T-helper 9 cell (primary cell): ENCODE measurements around the gene SRGAP1.

Experiments
- DNase-seq: peaks from one replicate; pipeline ENCODE4 v3.0.0-alpha.2; 2020

Gene SRGAP1

DNA sequence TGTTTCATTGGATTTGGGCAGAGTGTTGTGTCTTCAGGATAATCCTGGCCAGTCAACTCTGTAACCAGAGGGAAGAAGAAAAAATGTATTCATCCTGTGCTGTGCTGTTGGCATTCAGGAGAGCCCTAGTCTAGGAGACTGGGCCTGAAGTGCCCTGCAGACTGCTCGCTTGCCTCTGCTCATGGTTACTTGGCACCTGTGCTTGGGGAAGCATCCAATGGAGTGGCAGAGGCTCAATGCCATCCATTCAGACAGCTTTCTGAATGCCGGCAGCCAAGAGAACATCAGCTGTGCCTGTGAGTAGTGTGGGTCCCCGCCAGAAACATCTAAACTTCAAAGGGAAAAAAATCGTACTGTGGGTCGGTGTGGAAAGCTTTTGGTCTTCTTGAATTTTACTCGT is 124.2 kb downstream of the SRGAP1 start:
- no peak for DNase-seq

DNA sequence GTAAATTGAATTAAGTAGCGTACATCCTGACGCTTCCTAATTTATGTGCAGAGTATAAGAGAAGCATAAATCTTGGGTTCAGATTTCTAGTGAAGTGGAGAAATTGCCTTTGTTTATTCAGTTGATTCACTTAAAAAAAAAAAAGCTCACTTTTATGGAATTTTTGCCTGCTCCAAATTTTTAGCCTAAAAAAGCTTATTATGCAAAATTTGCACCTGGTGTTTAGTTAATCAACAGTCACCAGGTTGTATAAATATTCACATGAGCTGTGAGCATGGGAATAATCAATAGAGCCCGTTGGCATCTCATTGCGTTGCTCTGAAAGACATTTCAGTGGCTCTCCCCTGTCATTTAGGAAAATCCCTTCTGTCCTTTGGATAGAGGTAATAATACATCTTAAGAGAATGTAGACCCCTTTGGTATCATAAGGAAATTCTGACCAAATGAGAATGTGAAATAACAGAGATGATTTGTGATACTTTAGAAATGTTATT is 132.4 kb downstream of the SRGAP1 start:
- no peak for DNase-seq

DNA sequence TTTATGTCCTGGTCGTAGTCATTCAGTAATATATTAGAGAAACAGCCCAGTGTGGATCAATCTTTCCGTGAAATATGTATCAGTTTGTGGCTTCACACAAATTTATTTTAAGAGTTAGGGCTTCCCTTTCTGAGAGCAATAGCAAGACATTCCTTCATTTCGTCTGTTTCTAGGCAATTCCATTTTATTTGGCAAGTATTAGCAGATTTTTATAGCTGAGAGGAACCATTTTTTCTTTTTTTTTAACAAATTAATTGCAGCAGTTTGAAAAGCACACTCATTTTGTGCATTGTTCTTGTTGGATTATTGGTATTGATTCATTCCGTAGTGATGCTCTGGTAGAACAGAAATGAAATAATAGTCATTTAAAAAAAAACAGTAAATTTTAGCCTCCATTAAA is 132.9 kb downstream of the SRGAP1 start:
- DNase-seq = no peak

DNA sequence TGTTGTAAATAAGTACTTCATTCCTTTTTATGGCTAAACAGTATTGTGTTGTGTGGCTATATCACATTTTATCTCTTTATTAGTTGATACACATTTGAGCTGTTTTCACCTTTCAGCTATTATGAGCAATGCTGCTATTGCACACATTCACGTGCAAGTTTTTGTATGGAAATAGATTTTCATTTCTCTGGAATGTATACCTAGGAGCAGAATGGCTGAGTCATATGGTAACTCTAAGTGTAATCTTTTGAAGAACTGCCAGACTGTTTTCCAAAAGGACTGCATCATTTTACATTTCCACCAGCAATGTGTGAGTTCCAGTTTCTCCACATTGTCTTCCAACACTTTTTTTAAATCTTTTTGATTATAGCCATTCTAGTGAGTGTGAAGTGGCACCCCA is 134.0 kb downstream of the SRGAP1 start:
- no peak for DNase-seq

DNA sequence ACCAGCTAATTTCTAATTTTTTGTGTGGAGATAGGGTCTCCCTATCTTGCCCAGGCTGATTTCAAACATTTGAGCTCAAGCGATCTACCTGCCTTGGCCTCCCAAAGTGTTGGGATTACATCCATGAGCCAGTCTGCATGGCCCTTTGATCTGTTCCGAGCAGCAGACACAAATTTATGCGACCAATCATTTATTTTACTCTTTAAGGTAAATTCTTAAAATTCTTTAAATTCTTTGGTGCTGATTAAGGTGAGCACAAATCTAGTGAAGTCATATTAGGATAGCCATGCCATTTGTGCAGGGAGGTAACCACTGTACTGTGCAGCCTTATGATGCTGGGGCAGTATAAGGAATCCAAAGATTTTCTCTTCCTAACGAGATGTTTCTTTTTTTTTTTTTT is 135.7 kb downstream of the SRGAP1 start:
- no peak for DNase-seq

DNA sequence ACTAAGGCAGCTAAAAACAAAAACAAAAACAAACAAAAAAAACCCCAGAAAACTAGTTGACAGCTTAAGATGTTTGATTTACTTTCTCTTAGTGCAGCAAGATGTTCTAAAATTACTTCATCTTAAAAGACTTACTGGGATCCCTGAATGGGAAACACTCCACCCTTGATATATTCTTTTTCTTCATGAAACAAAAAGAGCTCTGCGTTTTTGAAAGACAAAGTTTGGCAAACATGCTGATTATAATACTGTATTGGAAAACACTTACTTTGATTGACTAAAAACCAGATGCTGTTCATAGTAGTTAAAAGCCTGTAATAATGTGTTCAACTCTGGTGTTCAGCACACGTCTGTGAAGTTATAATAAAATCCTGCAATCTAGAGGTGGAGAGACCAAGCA is 136.8 kb downstream of the SRGAP1 start:
- DNase-seq = no peak

DNA sequence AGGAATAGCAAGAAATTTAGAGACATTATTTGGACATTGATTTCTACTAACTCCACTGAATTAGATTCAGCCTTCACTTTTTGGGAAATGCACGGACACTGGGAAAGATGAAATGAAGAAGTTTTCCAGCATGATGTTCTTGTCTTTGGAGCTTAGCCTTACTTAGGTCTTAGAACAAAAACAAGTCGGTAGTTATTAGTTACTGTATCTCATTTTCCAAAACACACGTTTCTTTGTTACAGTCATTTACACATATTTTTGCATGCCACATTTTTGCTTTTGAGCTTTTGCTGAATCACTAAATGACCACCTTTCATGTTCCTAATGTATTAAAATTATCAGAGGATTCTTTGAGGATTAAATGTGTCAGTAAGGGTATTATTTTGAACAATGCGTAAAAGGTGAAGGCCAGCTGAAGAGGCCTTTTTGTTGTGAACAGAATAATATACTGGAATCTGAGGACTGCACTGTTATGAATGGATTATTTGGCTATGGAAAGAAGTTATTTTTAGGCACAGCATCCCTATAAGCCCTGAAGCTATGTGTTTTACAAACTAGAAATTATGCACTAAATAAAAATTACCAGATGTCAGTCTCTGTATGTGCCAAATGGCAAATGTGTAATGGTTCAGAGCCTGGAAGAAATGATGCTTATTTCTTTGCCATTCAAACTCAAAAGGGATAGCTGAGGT is 138.2 kb downstream of the SRGAP1 start:
- no peak for DNase-seq

DNA sequence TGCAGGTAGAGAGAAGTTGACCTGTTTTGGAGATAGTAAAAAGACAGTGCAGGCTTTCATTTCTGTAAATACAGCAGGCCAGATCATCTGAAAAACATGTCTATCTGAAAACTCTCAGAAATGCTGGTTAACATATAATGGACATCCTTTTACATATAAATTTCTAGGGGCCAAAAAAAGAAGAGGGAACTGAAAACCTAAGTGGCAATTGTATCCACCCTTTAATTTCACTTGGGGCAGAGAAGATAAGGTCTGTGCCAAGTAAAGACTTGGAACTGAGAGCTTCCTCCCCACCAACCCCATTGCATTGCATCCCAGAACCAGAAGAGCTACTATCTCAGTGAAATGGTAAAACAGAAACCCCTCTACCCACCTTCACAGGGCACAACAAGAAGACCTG is 141.0 kb downstream of the SRGAP1 start:
- DNase-seq = no peak

DNA sequence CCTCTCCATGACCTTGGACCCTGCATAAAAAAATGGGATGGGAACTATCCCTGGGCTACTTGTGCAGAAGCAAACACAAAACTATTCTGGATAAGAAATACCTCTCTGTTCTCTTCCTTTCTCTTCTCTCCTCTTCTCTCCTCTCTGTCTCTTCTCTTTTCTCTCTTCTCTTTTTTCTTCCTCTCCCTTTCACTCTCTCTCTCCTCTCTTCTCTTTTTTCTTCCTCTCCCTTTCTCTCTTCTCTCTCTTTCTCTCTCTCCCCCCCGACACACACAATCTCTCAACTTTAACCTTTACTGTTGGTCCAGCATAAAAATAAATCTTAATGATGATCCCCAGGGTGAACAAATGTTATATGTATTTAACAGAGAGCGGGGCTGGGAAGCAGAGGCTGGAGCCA is 141.4 kb downstream of the SRGAP1 start:
- DNase-seq = no peak

DNA sequence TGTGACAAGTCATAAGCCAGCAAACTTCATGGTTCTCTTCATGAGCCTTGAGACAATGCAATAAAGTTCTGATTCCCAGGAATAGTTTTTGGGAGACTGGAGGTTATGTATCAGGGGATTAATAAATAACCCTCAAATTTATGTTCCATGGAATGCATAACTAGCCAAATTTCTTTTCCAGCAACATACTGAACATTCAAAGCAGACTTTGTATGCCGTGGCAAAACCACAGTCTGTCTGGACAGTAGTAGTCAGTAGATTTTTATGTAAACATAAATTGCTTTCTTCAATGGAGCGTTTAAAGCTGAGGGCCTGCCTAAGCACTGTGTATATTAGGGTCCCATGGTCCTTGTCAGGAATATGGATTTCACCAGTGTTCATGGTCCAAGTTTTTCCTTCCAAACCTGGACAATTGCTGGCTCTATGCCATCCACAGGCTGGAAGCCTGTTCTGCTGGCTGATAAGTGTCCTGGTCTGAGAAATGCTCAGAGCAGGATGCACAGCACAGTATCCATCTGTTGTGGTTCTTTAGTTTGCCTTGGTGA is 144.9 kb downstream of the SRGAP1 start:
- no peak for DNase-seq

DNA sequence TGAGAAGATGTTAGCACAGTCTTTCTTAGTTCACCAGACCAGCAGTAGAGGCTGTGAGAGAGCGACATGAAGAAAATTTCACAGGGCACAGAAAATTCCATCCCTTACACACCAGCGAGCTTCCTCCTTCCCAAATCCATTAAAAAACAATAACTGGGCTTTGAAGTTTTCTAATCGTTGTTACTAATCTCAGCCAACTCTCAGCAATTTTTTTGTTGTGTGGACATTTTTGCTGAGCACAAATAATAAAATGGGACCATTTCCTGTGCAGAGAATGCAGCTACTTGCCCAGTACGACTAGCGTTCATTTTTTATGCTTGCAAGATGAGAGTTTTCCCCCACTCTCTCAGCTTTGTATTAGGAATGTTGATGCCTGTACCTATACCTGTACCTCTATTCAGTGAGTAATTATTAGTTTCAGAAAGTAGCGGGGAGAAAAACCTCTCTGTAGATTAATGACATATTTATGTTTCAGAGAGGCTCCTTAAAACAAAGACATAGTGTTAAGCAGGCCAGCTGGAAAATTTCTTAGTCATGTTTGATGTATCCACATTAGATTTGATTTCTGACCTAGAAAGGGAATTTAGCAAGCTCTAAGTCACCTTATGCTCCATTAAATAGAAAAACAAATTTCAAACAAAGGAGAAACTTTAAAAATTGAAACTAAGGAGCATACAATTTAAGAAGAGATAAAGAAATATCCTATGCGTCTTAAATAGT is 146.5 kb downstream of the SRGAP1 start:
- DNase-seq = no peak

DNA sequence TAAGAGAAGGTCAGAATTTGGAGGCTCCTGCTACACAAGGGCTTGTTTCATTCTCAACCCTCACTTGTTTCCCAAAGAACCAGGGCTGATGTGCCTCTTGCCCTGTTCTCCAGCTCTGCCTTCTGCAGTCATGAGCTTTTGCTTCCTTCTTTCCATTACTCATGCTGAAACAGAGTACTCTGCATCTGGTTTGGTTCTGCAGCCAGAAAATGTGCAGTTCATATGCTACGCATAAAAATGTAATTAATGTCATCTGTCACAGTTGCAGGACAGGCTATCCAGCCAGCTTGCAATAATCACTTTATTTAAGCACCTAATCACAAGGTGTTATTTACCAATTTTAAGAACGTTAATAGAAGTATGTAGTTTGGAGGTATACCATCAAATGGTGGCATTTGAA is 150.2 kb downstream of the SRGAP1 start:
- no peak for DNase-seq

DNA sequence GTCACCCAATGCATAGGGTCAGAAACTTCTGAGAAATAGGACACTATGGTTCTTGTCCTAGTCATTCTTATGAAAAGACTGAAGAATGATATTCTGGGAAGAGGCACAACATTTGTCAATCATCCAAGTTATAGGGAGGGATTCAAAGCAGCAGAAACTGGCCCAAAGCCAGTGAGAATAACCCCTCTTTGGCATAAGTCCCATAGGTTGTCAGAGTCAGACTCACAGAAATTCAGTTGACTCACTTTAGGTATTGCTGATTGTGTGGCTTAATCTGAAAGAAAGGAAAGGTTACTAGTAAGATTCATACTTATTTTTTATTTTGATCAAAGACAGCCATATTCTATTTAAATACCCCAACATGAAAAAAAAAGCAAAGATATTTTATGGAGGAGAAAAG is 151.0 kb downstream of the SRGAP1 start:
- DNase-seq = no peak

DNA sequence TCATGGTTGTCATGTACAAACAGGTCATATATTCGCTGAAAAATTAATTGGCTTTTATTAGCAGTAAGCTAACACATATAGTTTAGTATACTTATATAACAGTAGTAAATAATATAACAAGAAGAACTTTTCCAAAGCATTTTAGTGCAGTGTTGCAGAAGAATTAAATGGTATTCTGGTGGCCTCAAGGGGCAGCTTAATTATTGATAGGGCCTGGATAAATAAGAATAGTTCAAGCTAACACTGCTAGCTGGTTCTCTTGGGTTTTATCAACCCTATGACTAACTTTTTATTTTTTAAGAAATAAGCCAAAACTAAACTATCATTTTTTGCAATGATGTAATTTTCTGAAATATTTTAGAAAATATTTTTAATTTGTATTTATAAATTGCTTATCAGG is 152.1 kb downstream of the SRGAP1 start:
- no peak for DNase-seq

DNA sequence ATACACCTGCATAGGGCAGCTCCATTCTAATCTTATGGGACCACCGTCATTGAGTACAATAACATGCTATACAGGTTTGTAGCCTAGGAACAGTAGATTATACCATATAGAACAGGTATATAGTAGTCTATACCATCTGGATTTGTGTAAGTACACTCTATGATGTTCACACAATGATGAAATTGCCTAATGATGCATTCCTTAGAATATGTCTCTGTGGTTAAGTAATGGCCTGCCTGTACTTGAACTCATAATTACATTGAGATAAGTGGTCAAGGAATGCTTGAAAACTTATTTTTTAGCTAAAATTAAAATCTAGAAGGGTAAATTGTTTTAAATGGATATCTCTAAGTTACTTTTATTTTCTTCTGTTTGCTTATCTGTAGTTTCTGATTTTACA is 152.7 kb downstream of the SRGAP1 start:
- DNase-seq = no peak

DNA sequence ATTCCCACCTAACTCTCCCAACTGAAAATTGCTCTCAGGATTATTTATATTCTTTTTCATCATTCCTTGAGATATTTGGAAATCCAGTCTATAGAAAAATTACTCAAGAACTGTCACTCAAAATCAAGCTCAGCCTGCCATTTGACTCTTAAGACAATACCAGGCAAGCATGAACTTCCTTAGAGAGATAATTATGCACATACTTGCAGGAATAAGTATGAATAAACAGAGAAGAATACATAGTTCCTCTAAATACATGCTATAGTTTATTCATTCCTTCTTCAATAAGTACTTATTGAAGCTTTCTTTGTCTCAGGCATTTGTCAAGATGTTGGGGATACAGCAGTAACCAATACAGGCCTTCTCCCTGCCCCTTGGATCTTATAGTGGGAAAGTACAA is 154.1 kb downstream of the SRGAP1 start:
- DNase-seq = no peak

DNA sequence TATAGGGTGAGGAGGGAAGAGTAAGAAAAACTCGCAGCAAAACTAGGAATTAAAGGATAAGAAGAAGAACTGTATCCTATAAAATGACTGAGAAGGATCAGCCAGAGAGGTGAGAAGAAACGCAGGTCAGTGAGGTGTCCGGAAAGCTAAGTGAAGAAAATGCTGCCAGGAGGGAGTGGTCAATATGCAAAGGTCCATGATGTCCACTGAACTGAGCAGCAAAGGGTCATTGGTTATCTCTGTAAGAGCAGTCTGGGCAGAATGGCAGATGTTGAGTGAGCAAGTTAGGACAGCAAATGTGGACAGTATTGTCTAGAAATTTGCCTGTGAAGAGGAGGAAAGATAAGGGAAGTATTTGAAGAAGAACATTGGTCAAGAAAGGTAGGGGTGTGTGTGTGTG is 155.4 kb downstream of the SRGAP1 start:
- DNase-seq = no peak

DNA sequence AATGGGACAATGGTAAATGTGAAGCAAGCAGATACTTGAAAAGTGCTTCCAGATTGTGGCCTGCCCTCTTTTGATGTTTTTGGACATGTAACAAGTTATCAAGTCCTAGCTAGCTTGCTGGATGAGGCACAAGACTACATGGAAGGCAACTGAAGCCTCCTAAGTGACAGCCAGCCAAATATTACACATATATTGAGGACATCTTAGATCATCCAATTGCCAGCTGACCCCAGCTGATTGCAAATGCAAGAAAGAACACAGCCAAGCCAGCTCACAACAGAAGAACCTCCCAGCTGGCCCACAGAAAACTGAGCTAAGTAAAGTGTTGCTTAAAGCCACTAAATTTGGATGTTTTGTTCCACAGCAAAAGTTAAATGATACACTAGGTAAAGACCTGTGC is 156.9 kb downstream of the SRGAP1 start:
- no peak for DNase-seq

DNA sequence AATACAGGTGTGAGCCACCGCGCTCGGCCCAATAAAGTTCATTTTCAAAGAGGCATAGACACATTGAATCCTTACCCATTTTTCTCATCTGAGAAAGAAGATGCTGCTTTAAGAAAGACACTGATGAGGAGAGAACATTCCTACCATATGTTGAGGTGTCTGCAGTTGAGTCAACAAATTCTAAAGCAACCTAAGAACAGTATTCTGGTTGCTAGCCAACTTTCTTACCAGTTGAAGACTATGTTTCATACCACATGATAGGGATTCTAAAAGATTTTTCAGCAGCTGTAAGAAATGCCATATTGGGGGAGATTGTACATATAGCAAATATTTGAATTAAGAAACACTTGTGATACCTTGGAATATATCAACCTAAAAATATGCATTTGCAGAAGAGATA is 160.1 kb downstream of the SRGAP1 start:
- no peak for DNase-seq

DNA sequence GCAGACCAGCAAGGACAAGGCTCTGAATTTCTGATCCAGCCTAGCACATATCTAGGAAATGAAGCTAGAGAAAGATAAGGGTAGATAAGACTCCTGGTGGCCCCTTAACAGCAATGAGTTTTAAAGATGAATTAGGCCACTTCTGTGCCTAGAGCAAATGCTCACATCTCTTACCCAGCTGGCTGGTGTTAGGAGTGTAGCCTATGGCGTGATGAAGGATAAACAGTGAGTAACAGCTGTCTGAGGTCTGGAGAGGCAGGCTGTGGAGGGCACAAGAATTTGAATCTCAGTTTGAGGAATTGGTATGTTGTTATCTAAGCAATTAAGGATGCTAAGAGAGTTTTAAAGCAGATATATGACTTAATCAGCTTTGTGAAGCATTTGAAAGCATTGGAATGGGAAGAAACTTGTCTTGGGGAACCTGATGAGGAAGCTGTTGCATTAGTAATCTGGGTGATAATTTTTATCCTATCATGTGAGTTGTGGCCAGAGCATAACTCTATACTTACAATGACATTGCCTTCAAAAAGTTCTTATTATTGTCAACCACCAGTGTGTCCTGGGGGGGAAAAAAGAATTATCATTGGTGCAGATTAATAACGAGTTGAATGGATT is 161.8 kb downstream of the SRGAP1 start:
- no peak for DNase-seq

DNA sequence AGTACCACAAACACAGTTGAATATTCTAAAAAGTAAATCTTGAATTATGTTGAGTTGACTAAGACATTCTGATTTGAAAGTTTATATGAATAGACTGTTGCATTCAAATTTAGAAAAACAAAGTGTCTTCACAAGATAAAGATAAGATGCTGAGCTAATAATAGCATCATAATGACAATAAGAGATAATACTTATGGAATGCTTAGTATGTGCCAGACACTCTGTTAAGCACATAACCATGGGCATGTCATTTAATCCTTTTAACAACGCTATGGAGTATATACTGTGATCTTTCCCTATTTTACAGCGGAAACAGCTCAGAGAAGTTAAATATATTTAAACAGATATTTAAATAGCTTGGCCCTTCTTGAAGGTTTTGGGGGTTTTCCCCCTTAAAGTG is 163.4 kb downstream of the SRGAP1 start:
- no peak for DNase-seq

DNA sequence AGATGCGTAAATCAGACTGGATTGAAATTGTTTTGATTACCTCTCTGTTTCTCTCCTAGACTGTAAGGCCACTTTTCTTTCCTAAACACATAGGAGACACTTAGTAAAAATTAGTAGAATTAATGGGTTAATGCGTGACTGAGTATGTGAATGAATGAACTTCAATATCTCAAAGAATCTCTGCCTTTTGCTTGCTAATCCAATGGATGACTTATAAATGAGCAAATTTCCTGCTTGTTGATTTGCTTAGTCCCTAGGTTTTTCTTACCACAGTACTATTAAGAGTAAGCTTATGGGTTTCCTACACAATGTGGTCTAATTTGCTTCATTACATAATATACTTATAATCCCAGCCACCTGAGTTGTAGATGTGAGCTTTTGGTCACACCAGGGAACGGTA is 164.1 kb downstream of the SRGAP1 start:
- no peak for DNase-seq

DNA sequence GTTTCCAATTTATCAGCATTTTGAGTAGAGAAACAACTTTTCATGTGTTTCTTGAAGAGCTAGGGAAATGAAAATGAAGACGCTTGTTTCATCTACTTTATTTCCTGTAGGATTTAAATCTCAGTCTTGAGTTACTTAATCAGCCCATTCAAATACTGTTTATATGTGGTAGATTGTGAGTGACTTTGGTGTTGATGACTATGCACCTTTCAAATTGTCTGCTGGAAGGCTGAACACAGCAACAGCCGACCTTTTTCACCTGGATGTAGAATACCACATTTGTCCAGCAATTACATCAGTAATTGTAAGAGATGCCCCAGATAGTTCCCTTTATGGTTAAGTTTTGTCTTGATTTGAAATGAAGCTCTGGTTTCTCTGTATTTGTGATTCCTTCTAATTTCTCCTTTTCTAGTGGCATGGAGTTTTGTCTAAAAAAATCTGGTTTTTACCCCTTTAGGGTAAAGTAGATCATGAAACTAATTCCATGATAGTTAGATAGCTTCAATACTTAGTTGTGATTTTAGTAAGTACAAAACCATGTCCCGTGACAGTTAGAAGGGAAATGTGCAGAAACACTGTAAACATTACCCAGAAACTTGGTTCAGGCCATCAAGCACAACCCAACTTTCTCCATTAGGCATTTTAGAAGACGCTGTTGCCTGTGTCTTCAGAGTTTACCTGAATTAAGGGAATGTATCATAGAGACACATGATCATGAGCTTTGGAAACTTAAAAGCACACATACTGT is 165.0 kb downstream of the SRGAP1 start:
- no peak for DNase-seq
